GM19193 (cell line): ENCODE data around the gene SPRED2.

ENCODE experiments used
- POLR2A ChIP-seq: IDR thresholded peaks from 4 replicates; pipeline ENCODE4 v1.6.1; 2011; ENCODE audit not compliant: insufficient read depth, insufficient read length; ENCODE audit errors: extremely low read depth

The SPRED2 gene

GRCh38 chr2:65452150-65452895, 19.9 kb upstream of the SPRED2 start:
- TF ChIP-seq POLR2A: no peak

- TF ChIP-seq POLR2A: no peak
Observed at GRCh38 chr2:65450810-65451209, 18.4 kb upstream of the SPRED2 start.

GRCh38 chr2:65450393-65450792, 18.0 kb upstream of the SPRED2 start:
- no peak for TF ChIP-seq POLR2A

GRCh38 chr2:65443509-65444186, 11.2 kb upstream of the SPRED2 start:
- no peak for TF ChIP-seq POLR2A

- no peak for TF ChIP-seq POLR2A
Observed at GRCh38 chr2:65442420-65443020, 10.1 kb upstream of the SPRED2 start.

- no peak for TF ChIP-seq POLR2A
Observed at GRCh38 chr2:65438137-65438899, 5.9 kb upstream of the SPRED2 start.

- TF ChIP-seq POLR2A: no peak
Observed at GRCh38 chr2:65437392-65438135, 5.2 kb upstream of the SPRED2 start.

- no peak for TF ChIP-seq POLR2A
Observed at GRCh38 chr2:65436824-65437221, 4.4 kb upstream of the SPRED2 start.

- TF ChIP-seq POLR2A: peak; percentile 29
Observed at GRCh38 chr2:65436169-65436823, 3.9 kb upstream of the SPRED2 start.

- no peak for TF ChIP-seq POLR2A
Observed at GRCh38 chr2:65435625-65436168, 3.3 kb upstream of the SPRED2 start.

GRCh38 chr2:65434592-65435241, 2.3 kb upstream of the SPRED2 start:
- TF ChIP-seq POLR2A: no peak

- peak; percentile 21 for TF ChIP-seq POLR2A
Observed at GRCh38 chr2:65431421-65432226, 775 bp downstream of the SPRED2 start.
